HuH-7.5 (cell line): Measurements from ENCODE around the gene GRIA1.

Experiments used
- DNase-seq: peaks from one replicate; pipeline ENCODE4 v3.0.0; 2011; ENCODE audit warnings: low spot score

GRIA1 gene

GRCh38 chr5:153498516-153498915 lies 8.0 kb downstream of the GRIA1 start:
- no peak for DNase-seq

- no peak for DNase-seq
Measured at GRCh38 chr5:153500178-153500577, 9.7 kb downstream of the GRIA1 start.

GRCh38 chr5:153504726-153505125 lies 14.3 kb downstream of the GRIA1 start:
- no peak for DNase-seq

- no peak for DNase-seq
Measured at GRCh38 chr5:153508700-153509099, 18.2 kb downstream of the GRIA1 start.

- no peak for DNase-seq
Measured at GRCh38 chr5:153511622-153512021, 21.2 kb downstream of the GRIA1 start.

- no peak for DNase-seq
Measured at GRCh38 chr5:153513156-153513555, 22.7 kb downstream of the GRIA1 start.

GRCh38 chr5:153515301-153515700 lies 24.8 kb downstream of the GRIA1 start:
- DNase-seq: no peak

GRCh38 chr5:153516504-153517240 lies 26.2 kb downstream of the GRIA1 start:
- DNase-seq: no peak

- no peak for DNase-seq
Measured at GRCh38 chr5:153517241-153517611, 26.8 kb downstream of the GRIA1 start.

- DNase-seq: no peak
Measured at GRCh38 chr5:153520137-153520536, 29.7 kb downstream of the GRIA1 start.

GRCh38 chr5:153520952-153521351 lies 30.5 kb downstream of the GRIA1 start:
- no peak for DNase-seq

GRCh38 chr5:153523211-153523610 lies 32.7 kb downstream of the GRIA1 start:
- no peak for DNase-seq

- no peak for DNase-seq
Measured at GRCh38 chr5:153523831-153524230, 33.4 kb downstream of the GRIA1 start.

GRCh38 chr5:153525536-153525935 lies 35.1 kb downstream of the GRIA1 start:
- no peak for DNase-seq

GRCh38 chr5:153530357-153531143 lies 40.1 kb downstream of the GRIA1 start:
- DNase-seq: no peak

- no peak for DNase-seq
Measured at GRCh38 chr5:153533546-153533945, 43.1 kb downstream of the GRIA1 start.

- no peak for DNase-seq
Measured at GRCh38 chr5:153534102-153534501, 43.6 kb downstream of the GRIA1 start.

GRCh38 chr5:153537207-153537606 lies 46.7 kb downstream of the GRIA1 start:
- no peak for DNase-seq

GRCh38 chr5:153539983-153540382 lies 49.5 kb downstream of the GRIA1 start:
- no peak for DNase-seq

- DNase-seq: no peak
Measured at GRCh38 chr5:153542536-153542935, 52.1 kb downstream of the GRIA1 start.

- DNase-seq: no peak
Measured at GRCh38 chr5:153543288-153543687, 52.8 kb downstream of the GRIA1 start.

GRCh38 chr5:153543959-153544470 lies 53.5 kb downstream of the GRIA1 start:
- no peak for DNase-seq

GRCh38 chr5:153544706-153545105 lies 54.2 kb downstream of the GRIA1 start:
- no peak for DNase-seq
